Activated T-cell treated with anti-CD3 and anti-CD28 coated beads, Interleukin-2, amount 50 U/mL, for 48 hours (primary cell): Measurements from ENCODE around the gene BAIAP2L1.
"Not testable (repeated sequence)": the region's sequence is repeated elsewhere in the genome, so short reads cannot be mapped to it uniquely, and the experiment has no call there.

Source experiments
- DNase-seq, 2 experiments: peaks; one replicate each; pipeline ENCODE4 v3.0.0-alpha.2; 2020

Gene BAIAP2L1

GRCh38 chr7:98398567-98399372 is 2.1 kb downstream of the BAIAP2L1 start:
- DNase-seq, result no peak

GRCh38 chr7:98396768-98397167 is 4.1 kb downstream of the BAIAP2L1 start:
- no peak for DNase-seq

GRCh38 chr7:98395951-98396350 is 4.9 kb downstream of the BAIAP2L1 start:
- DNase-seq, result no peak

GRCh38 chr7:98395481-98395880 is 5.4 kb downstream of the BAIAP2L1 start:
- no peak for DNase-seq

- DNase-seq, result no peak
These were observed 6.5 kb downstream of the BAIAP2L1 start for GRCh38 chr7:98394377-98394836.

- DNase-seq, result no peak
These were observed 13.2 kb downstream of the BAIAP2L1 start for GRCh38 chr7:98387544-98388226.

GRCh38 chr7:98387131-98387530 is 13.8 kb downstream of the BAIAP2L1 start:
- DNase-seq, result no peak

GRCh38 chr7:98385532-98385931 is 15.4 kb downstream of the BAIAP2L1 start:
- not testable (repeated sequence) for DNase-seq

- DNase-seq, result no peak
These were observed 22.6 kb downstream of the BAIAP2L1 start for GRCh38 chr7:98378210-98378819.

- no peak for DNase-seq
These were observed 24.2 kb downstream of the BAIAP2L1 start for GRCh38 chr7:98376711-98377110.

GRCh38 chr7:98375664-98376063 is 25.2 kb downstream of the BAIAP2L1 start:
- DNase-seq, result no peak

- DNase-seq, result no peak
These were observed 26.6 kb downstream of the BAIAP2L1 start for GRCh38 chr7:98374285-98374680.

- no peak for DNase-seq
These were observed 27.9 kb downstream of the BAIAP2L1 start for GRCh38 chr7:98372993-98373392.

- DNase-seq, result no peak
These were observed 31.2 kb downstream of the BAIAP2L1 start for GRCh38 chr7:98369726-98370125.

GRCh38 chr7:98368716-98369115 is 32.2 kb downstream of the BAIAP2L1 start:
- DNase-seq, result no peak

GRCh38 chr7:98366562-98366938 is 34.3 kb downstream of the BAIAP2L1 start:
- no peak for DNase-seq

- DNase-seq, result no peak
These were observed 34.9 kb downstream of the BAIAP2L1 start for GRCh38 chr7:98365863-98366561.

- no peak for DNase-seq
These were observed 36.7 kb downstream of the BAIAP2L1 start for GRCh38 chr7:98364220-98364619.

GRCh38 chr7:98362517-98362916 is 38.4 kb downstream of the BAIAP2L1 start:
- no peak for DNase-seq

GRCh38 chr7:98360221-98361130 is 40.4 kb downstream of the BAIAP2L1 start:
- DNase-seq, result no peak

- no peak for DNase-seq
These were observed 41.5 kb downstream of the BAIAP2L1 start for GRCh38 chr7:98359395-98359794.

GRCh38 chr7:98358706-98359105 is 42.2 kb downstream of the BAIAP2L1 start:
- no peak for DNase-seq
